Neural crest cell (in vitro differentiated cells): ENCODE measurements around the gene ZFYVE28. TPM values are rescaled to one million over a fixed set of nuclear protein-coding genes. Genes with fewer than 3 reads are reported as not detected.
A peak's percentile ranks its signal among the peaks of the same experiment; 100 is the strongest.

Experiments
- DNase-seq: peaks from one replicate; pipeline ENCODE4 v3.0.0; 2021; ENCODE audit warnings: low read depth, mixed read lengths, low spot score
- H3K27ac Mint-ChIP-seq: one replicate; pipeline ENCODE4 v1.8.0; 2021; ENCODE audit warnings: mild to moderate bottlenecking, mixed read lengths; ENCODE audit not compliant: unreplicated experiment
- H3K27me3 Mint-ChIP-seq: 2 replicates; pipeline ENCODE4 v1.8.0; 2021; ENCODE audit warnings: low read depth, mild to moderate bottlenecking, mixed read lengths
- H3K36me3 Mint-ChIP-seq: 2 replicates; pipeline ENCODE4 v1.8.0; 2021; ENCODE audit warnings: low read depth, mild to moderate bottlenecking, mixed read lengths
- H3K4me1 Mint-ChIP-seq: 2 replicates; pipeline ENCODE4 v1.8.0; 2021; ENCODE audit warnings: mixed read lengths
- H3K4me3 Mint-ChIP-seq: one replicate; pipeline ENCODE4 v1.8.0; 2021; ENCODE audit warnings: mild to moderate bottlenecking, mixed read lengths
- H3K9me3 Mint-ChIP-seq: 2 replicates; pipeline ENCODE4 v1.8.0; 2021; ENCODE audit warnings: mixed read lengths
- CTCF ChIP-seq: fragments of 200-600 bp; sonication (generic); conservative IDR thresholded peaks from 2 replicates; pipeline ENCODE4 v1.5.0; 2021; ENCODE audit warnings: antibody characterized with exemption, mild to moderate bottlenecking
- total RNA-seq: library from RNA; stranded (reverse); gene quantifications from 2 replicates; pipeline ENCODE4 v1.2.1, GENCODE V29; 2021

The ZFYVE28 gene
- total RNA-seq, 1 donor from 2014 or later, result 1.4 TPM

GRCh38 chr4:2334826-2335728 is 83.4 kb downstream of the ZFYVE28 start:
- TF ChIP-seq CTCF, result no peak
- Mint-ChIP-seq H3K27me3 (peaks cover 4% of the 10 kb centered on the region), H3K4me3 (no peak overlapping the region), H3K36me3 (no peaks in the 10 kb centered on the region), H3K27ac (no peak overlapping the region), H3K4me1 (no peaks in the 10 kb centered on the region), H3K9me3 (no peaks in the 10 kb centered on the region)
- DNase-seq, result no peak

- no peak for DNase-seq
- Mint-ChIP-seq H3K27ac (peak overlapping the region; percentile 35), H3K36me3 (no peaks in the 10 kb centered on the region), H3K4me3 (no peak overlapping the region), H3K27me3 (peaks cover 11% of the 10 kb centered on the region), H3K9me3 (no peaks in the 10 kb centered on the region), H3K4me1 (no peaks in the 10 kb centered on the region)
- no peak for TF ChIP-seq CTCF
Measured at GRCh38 chr4:2333916-2334644, 84.4 kb downstream of the ZFYVE28 start.

GRCh38 chr4:2333356-2333841 is 85.0 kb downstream of the ZFYVE28 start:
- DNase-seq, result no peak
- no peak for TF ChIP-seq CTCF
- peaks cover 11% of the 10 kb centered on the region for H3K27me3 Mint-ChIP-seq
- no peak overlapping the region for H3K4me3 Mint-ChIP-seq
- H3K9me3 Mint-ChIP-seq, result peaks cover 3% of the 10 kb centered on the region
- no peaks in the 10 kb centered on the region for H3K36me3 Mint-ChIP-seq
- no peaks in the 10 kb centered on the region for H3K4me1 Mint-ChIP-seq
- H3K27ac Mint-ChIP-seq, result peak overlapping the region; percentile 35

- Mint-ChIP-seq H3K27ac (no peak overlapping the region), H3K27me3 (peaks cover 11% of the 10 kb centered on the region), H3K4me3 (no peak overlapping the region), H3K9me3 (peaks cover 6% of the 10 kb centered on the region), H3K4me1 (no peaks in the 10 kb centered on the region), H3K36me3 (no peaks in the 10 kb centered on the region)
- DNase-seq, result no peak
- no peak for TF ChIP-seq CTCF
Measured at GRCh38 chr4:2332976-2333319, 85.5 kb downstream of the ZFYVE28 start.

GRCh38 chr4:2332201-2332975 is 86.1 kb downstream of the ZFYVE28 start:
- H3K9me3 Mint-ChIP-seq, result peaks cover 10% of the 10 kb centered on the region
- H3K36me3 Mint-ChIP-seq, result no peaks in the 10 kb centered on the region
- peaks cover 11% of the 10 kb centered on the region for H3K27me3 Mint-ChIP-seq
- H3K27ac Mint-ChIP-seq, result no peak overlapping the region
- DNase-seq, result no peak
- no peaks in the 10 kb centered on the region for H3K4me1 Mint-ChIP-seq
- no peak overlapping the region for H3K4me3 Mint-ChIP-seq
- TF ChIP-seq CTCF, result no peak
